ENCODE measurements around the gene TXNL4A.

DNA sequence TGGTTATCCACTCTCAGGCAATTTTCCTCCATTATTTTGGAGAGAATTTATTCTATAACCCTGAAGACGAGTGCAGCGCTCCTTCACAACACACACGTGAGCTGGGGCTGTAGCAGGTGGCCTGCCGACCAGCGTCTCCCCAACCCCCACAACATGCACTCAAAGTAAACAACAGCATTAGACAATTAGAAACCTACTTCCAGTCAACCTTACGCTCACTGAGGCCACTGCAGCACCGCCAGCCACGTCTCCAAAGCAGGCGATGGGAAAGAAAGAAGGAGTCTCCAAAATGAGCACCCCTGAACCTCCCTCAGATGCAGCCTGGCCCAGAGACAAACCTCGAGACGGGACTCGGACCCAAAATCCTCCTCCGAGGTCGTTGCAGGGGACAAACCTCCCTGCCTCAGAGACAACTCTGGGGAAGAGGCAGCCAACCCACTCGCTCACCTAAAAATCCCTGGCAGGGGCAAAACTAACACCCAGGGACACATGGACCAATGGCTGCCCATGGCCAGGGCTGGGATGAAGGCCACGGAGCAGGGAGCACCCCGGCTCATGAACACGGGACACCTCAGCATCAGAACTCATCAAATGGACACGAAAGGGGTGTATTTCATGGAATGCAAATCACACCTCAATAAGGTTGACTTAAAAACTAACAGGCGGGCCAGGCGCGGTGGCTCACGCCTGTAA lies 39.5 kb downstream of the TXNL4A start:
- TF ChIP-seq, protein P1, sequence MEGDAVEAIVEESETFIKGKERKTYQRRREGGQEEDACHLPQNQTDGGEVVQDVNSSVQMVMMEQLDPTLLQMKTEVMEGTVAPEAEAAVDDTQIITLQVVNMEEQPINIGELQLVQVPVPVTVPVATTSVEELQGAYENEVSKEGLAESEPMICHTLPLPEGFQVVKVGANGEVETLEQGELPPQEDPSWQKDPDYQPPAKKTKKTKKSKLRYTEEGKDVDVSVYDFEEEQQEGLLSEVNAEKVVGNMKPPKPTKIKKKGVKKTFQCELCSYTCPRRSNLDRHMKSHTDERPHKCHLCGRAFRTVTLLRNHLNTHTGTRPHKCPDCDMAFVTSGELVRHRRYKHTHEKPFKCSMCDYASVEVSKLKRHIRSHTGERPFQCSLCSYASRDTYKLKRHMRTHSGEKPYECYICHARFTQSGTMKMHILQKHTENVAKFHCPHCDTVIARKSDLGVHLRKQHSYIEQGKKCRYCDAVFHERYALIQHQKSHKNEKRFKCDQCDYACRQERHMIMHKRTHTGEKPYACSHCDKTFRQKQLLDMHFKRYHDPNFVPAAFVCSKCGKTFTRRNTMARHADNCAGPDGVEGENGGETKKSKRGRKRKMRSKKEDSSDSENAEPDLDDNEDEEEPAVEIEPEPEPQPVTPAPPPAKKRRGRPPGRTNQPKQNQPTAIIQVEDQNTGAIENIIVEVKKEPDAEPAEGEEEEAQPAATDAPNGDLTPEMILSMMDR (conservative IDR thresholded peaks at IDR 0.05 in 1 of 2, IDR thresholded peaks at IDR 0.05 in 1 of 2; ENCODE audit: low read depth in 1 of 2, low read length in 2 of 2) = no peak
- TF ChIP-seq EZH2 (IDR thresholded peaks at IDR 0.05; ENCODE audit: low read length, missing control alignments) = no peak

Data from fibroblast of lung (primary cell).